Activated T-cell treated with anti-CD3 and anti-CD28 coated beads, Interleukin-2, amount 50 U/mL, for 1 hour (primary cell): Measurements from ENCODE around the gene CD300LG.
A peak's percentile ranks its signal among the peaks of the same experiment; 100 is the strongest.
"Not testable (repeated sequence)": the region's sequence is repeated elsewhere in the genome, so short reads cannot be mapped to it uniquely, and the experiment has no call there.

Experiments used
- DNase-seq: peaks from one replicate; pipeline ENCODE4 v3.0.0-alpha.2; 2020

The CD300LG gene

DNA sequence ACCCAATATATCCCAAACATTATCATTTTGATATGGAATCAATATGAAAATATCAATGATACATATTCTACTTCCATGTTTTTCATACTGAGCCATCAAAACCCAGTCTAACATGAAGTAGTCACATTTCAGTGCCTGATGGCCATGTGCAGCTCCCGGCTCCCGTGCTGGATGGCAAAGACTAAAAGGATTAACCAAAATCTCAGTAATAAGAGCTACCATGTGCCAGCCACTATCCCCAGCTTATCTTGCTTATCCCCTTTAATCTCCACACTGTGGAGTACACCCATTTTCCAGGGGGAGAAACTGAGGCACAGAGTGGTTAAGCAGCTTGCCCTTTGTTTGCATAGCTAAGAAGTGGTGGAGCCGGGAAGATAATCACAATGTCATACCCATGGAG is 9.2 kb downstream of the CD300LG start:
- no peak for DNase-seq

DNA sequence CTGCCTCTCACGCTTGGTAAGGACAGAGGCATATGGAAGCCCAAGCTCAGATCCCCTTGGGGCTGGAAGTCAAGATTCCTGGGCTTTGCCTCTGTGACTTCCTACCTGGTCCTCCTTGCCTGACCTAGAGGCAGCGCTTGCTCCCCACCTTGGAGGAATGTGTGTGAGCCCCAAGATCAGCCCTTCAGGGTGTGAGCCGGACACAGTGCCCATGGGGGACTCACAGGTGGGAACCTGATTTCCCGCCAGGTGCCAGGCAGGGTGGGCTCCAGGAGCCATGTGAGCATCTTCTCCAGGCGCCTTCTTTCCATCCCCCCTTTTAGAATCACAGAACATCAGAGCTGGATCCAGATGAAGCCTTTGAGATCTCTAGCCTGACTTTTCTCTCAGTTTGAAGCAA is 10.2 kb downstream of the CD300LG start:
- no peak for DNase-seq

DNA sequence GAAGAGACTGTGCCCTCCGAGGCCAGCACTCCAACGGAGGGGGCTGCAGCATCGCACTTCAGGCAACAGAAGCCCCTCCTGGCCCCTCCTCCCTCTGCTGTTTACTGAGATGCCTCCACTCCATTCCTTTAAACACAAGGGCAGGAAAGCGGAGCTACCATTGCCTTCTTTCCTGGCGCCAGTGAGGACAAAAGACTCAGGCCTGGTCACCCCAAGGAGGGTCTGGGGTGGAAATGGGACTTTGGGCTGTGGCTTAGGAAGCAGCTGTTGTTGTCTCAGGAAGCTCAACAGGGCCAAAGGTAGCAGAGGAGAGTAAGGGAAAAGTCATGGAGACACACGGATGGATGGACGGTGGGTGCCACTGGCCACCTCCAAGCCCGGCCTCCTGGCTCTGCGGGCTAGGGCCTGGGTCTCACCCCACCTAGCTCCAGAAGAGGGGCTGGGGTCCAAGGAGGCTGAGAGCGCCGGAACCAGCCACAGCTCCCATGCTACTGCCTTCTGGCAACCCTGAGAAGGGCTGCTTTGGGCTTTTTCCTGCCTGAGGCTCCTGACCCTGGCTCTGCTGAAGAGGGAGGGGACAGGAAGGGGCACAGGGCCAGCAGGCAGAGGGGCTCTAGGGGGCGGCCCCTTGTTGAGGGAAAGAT is 11.1 kb downstream of the CD300LG start:
- no peak for DNase-seq

DNA sequence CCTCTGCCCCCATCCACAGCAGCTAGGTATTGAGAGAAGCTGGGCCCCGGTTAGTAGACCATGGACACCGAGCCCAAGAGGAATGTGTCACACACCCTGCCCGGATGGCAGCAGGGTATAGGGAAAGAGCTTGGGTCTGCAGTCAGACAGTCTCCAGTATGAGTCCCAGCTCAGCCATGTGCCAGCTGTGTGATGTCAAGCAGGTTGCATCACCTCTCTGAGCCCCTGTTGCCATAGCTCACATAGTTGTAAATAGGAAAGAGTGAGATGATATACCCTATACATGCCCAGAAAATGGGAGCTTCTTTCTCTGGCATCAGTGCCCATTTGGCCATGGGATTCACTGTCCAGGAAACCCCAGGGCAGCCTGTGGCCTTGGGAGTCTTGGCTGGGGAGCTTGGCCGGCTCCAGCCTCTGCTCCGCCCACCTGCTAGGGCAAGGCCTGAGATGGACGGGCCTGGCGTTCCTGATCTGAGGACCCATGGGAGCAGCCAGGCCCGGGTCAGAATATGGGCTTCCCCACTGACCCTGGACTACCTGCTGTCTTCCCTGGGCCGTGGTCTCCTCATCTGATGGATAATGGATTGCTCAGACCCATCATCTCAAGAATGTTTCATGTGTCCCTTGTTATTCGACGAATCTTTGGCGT is 13.2 kb downstream of the CD300LG start:
- no peak for DNase-seq

DNA sequence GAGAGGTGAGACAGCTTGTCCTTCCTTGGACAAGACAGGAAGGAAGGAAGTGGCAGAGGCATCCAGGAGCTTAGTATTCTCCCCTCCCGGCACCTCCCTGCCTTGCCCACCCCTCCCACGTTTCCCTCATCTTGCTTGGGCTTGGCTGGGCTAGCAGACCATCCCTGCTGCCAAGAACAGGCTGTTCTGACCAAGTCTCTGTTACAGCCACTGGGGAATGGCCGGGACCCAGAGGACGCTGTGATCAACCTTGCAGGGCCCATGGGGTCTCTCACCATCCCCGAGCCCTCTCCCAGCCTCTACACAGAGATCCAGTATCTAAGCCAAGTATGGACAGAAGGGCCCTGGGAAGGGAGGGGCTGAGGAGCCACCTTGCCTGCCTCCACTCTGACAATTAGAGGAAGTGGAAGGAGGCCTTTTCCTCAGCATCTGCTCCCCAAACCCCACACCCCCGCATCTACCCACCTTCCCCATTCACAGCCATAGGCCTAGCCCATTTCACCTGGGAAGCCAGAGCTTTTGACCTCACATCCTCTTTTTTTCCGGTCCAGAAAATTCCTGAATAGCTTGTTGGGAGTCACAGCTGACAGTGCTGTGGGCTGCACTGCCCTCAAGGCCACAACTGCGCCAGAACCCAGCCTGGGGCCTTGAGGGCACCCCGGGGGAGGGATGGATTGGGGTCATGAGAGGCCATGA is 14.1 kb downstream of the CD300LG start:
- DNase-seq: peak; percentile 12

DNA sequence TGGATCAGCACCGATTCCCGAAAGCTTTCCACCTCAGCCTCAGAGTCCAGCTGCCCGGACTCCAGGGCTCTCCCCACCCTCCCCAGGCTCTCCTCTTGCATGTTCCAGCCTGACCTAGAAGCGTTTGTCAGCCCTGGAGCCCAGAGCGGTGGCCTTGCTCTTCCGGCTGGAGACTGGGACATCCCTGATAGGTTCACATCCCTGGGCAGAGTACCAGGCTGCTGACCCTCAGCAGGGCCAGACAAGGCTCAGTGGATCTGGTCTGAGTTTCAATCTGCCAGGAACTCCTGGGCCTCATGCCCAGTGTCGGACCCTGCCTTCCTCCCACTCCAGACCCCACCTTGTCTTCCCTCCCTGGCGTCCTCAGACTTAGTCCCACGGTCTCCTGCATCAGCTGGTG is 15.0 kb downstream of the CD300LG start:
- DNase-seq: no peak

DNA sequence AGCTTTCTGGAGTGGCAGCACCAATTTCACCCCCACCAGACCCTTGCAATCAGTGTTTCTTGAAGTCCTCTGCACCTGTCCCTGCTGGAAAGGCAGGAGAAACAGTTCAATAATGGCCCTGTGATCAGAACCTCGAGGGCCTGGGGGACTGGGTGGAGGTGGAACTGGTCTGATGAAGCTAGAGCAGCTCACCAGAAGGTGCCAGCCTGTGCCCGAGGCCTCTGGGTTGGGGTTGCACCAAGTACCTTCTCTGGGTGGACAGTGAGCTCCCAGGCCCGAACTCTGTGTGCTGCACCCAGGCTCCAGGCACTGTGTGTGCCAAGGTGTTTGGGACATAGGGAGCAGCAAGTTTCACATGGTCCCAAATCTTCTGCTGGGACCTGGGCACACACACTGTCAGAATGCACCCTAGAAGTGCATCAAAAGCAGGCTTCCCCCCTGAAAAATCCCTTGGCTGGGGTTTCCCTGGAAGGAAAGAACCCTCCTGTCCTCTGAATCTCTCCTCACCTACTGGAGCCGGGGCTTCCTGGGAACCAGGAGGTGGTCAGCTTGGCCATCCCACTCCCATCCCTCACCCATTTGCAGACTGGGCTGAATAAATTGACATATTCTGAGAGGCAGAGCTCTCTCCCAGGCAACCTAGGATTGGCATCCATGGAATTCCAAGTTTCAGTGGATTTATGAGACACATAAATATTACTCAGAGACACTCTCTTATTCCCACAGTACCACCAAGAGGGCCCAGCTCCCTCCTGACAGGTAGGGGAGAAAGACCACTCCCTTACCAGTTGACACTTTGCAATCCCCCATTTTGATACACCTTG is 17.4 kb downstream of the CD300LG start:
- DNase-seq: no peak

DNA sequence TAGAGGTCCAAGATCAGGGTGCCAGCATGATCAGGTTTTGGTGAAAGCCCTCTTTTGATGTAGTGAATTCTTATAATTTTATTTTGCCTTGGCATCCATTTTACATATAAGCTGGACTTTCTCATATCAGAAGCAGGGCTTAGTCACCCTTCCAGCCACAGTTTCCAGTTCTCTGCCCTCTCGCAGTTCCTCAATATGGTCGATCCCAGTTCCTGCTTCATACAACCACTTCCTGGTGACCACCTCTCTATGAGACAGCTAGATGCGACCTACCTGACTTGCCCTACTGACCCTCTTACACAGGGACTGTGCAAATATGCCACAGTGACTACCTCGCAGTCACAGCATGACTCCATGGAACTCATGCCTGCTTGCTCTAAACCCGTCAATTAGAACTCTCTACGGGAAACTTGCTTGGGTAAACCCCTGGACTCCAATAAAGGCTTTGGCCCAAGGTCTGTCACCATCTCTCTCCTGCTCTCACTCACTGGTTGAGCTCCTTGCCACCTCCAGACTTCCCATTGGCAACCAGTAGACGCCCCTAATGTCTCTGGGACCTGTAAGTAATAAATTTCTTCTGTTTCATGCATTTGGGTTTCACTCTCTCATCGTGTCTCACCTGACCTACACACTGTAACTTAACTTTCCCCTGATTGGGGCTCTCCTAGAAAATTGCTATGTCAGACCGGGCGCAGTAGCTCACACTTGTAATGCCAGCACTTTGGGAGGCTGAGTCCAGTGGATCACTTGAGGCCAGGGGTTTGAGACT is 21.4 kb downstream of the CD300LG start:
- DNase-seq: peak; percentile 4

DNA sequence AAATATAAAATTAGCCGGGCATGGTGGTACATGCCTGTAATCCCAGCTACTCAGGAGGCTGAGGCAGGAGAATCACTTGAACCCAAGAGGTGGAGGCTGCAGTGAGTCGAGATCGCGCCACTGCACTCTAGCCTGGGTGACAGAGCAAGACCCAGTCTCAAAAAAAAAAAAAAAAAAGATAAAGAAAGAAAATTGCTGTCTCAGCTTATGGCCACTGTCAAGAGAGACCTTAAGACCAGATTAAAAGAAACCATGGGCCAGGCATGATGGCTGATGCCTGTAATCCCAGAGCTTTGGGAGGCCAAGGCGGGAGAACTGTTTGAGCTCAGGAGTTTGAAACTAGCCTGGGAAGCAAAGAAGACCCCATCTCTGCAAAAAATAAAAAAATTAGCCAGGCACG is 22.1 kb downstream of the CD300LG start:
- DNase-seq: not testable (repeated sequence)

DNA sequence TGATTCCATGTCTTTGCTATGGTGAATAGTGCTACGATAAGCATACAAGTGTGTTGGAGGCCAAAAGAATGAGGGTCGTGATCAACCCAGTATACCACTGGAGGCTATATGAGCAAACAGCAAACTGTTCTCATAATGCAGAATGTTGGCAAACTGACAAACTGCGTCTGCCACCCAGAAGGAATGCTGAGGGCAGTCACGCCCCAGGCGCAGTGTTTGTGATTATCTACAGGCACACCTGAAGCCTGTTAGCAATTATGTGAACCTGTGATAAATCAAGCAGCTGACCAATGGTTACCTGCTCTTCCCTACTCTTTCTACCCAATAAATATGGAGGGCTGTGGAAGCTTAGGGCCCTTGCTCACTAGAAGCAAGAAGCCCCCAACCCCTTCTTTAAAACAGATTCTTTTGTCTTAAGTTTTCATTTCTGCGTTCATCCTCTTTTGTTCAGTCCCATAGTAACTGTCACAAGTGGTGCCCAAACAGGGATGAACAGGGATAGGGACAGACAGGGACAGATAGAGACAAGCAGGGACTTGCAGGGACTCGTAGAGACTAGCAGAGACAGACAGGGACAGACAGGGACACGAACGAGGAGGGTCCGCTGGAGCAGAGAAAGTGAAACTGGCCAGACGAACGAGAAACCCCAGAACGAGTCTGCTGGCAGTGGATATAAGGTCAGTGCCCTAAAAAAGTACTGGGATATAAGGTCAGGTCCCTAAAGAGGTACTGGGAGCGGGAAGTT is 25.1 kb downstream of the CD300LG start:
- no peak for DNase-seq

DNA sequence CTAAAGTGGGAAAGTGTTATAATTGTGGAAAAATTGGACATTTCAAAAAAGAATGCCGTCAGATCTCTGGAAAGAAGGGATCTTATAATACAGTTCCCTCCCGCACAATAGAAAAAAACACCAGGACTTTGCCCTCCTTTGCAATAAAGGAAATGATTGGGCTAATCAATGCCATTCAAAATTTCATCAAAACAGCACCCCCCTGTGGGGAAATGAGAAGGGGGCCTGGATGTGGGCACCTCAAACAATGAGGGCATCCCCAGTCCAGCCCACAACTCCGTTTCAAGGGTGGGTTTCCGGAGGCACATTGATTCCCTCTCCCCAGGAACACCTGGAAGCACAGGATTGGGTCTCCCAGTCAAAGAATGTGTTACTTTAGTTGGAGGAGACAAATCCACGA is 26.1 kb downstream of the CD300LG start:
- no peak for DNase-seq

DNA sequence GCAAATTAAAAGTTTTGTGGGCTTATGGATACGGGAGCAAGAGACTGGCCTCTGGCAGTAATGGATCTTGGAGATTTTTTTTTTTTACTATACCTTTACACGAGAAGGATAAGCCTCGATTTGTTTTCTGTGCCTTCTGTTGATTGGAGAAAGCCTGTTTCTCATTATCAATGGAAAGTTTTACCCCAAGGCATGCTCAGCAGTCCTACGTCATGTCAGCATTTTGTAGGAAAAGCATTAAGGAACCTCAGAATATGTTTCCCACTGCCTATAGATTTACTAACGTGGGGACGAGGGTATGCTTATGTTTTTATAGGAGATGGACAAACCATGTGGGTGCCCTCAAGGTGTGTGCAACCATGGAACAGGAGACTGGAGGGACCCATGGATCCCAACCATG is 26.8 kb downstream of the CD300LG start:
- DNase-seq: no peak

DNA sequence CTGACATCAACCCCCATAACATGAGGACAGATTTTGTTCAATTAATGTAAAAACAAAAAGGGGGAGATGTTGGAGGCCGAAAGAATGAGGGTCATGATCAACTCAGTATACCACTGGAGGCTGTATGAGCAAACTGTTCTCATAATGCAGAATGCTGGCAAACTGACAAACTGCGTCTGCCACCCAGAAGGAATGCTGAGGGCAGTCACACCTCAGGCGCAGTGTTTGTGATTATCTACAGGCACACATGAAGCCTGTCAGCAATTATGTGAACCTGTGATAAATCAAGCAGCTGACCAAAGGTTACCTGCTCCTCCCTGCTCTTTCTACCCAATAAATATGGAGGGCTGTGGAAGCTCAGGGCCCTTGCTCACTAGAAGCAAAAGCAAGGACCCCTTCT is 27.3 kb downstream of the CD300LG start:
- DNase-seq: no peak

DNA sequence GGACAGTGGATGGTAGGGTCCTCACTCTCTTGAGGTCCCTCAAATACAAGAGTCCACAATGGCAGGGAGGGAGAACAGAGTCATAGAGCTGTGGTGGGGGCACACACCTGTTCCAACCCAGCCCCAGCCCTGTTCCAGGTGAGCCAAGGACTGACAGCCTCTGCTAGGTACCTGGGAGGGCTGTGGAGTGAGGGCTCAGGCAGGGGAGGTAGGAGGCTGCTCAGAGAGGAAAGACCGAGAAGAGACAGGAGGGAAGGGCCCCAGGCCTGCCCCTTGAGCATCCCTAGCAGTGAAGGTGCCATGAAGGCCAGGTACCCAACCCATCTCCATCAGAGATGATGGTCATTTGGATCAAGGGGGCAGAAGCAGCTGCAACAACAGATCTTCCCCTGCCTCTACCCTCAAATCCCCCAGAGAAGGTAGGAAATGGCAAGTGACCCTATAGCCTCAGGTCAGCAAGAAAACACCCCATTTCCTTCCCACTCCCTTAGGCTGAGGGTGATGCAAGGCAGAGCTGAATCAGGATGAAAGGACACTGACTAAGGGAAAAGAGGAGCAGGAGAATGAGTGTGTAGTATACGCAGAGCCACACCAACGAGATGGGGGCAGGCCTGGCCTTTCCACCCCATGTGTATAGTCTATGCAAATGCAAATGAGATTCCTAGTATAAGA is 28.6 kb downstream of the CD300LG start:
- DNase-seq: no peak

DNA sequence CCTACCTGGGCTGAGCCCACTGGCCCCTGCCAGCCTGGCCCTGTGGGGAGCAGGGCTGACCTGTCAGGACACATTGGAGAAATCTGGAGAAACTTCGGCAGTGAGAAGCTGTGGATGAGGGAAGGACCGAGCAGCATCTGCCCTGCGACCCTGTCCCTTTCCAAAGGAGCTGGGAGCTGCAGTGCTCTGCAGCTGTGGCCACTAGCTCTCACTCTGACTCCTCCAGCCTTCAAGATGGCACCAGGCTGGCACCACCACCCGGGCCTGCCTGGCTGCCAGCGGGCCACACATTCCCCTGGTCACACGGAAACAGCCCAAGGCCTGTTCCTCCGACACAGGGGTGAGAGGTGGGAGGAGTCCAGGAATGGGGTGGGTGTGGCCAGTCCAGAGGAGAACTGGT is 30.1 kb downstream of the CD300LG start:
- DNase-seq: no peak

DNA sequence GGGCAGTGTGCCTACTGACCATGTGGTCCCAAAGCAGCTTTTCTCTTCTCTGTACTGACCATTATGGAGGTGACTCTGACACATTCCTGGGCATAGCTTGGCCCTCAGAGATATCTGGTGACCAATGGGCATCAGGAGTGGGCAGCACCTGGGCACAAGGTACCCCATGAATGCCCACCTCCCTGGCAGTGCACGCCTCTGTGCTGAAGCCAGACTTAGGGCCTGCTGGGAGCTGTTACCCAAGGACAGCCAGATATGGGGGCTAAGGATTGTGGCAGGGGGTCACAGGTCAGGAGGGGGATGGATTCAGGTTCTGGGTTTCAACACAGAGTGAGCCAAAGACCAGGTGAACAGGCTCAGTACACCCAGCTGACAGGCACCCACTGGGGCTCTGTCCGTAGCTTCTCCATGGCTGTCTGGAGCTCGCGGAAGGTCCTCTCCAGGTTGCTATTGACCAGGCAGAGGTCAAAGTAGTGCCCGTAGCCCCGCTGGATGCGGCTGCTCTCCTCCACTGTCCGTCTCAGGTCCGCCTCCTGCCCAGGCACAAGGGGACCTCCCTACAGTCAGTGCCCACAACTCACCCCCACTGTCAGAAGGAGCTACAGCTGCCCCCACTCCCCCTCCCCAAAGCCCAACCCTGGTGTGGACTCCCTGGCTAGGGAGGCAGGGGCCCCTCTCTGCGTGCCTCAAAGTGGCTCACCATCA is 30.6 kb downstream of the CD300LG start:
- DNase-seq: no peak

DNA sequence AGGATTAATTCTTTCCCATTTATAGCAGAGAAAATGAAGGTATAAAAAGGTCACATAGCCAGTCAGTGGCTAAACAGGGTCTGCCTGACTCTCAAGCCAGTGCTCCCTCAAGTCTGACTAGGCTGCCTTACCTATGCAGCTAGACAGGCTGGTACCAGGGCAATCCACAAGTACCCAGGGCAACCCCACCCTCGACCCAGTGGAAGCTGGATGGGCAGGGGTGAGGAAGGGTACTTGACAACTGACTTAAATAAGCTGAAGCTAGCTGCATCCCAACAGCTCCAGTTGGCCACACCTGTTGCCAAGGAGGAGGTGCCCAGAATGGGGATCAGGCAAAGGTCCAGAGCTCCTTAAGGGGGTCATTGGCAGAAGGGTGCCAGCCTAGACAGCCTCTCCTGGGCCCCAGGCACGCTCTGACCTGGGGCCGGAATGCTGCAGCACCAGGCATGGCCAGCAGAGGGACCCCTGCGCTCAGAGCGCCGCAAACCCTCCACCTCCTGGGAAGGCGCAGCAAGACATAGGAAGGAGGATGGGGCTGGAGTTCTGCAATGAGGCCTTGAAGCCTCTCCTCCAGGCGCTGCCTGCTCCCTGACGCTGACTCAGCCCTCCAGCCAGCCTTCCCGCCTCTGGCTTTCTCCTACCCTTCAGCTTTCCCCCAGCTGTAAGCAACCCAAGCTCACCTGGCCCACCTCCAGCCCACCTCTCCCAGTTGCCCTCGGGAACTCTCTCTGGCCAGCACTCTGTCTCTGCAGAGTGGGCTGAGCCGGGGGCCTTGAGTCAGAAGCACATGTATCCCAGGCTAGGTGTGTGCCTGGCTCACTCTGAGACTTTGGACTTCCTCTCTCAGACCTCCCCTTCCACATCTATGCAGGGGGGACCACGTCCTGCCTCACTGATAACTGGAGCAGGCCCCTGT is 31.5 kb downstream of the CD300LG start:
- DNase-seq: peak; percentile 79

DNA sequence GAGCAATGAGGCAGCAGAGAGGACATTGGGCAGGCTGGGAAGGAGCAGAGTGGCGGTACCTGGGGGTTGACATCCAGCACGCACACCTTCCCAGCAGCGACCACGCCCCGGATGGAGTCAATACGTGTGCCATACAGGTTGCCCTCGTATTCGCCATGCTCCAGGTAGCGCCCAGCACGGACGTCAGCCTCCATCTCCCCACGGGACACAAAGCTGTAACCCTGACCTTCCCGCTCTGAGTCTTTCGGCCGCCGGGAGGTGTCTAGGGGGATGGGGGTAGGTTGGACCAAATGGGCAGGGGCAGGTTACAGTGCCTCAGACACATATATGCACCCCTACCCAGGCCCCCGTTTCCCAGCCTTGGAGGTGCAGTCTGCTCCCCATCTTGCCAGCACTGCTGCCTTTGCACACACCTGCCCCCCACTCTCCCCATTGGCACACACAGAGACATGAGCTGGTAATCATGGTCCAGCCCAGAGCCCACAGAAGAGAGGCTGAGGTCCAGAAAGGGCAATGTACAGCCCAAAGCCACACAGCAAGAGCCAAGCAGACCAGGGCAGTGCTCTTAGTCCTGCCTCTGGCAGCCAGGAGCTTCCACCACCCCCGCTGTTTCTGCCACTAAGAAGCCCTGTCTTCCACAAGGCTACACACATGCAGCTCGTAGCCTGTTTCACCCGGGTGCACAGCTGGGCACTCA is 32.9 kb downstream of the CD300LG start:
- DNase-seq: no peak

DNA sequence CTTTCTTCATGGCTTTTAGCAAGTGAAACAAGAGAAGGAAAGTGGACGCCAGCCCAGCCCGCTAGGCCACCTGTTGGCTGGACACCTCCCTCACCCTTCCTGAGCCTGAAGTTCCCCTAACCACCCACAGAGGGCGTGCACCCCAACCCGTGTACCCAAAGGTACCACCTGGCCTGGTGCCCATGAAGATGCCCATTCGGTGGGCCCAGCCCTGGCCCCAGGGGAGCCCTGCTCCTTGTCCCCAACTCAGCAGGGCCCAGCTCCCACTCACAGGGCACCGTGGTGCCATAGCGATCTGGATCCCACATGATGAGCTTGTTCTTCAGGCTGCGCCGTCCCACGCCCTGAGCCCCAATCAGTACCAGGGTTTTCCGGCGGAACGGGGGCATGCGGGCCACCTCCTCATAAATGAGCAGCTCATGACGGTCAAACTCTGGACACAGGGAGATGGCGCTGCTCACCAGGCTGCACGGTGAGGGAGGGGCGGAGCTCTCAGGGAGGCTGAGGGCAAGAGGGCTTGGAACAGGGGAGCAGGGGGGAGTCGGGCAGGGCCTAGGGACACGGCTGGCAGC is 33.5 kb downstream of the CD300LG start:
- DNase-seq: peak; percentile 57
